B cell (primary cell): ENCODE measurements around the gene HAUS3. TPM values are rescaled to one million over a fixed set of nuclear protein-coding genes. Genes with fewer than 3 reads are reported as not detected.

Source experiments
- ATAC-seq: fragments of 200-7000 bp; cut with Tn5 transposase; one replicate; pipeline ENCODE4 v1.10.0; 2021; ENCODE audit warnings: low read depth, mild to moderate bottlenecking, moderate number of reproducible peaks, moderate library complexity
- CTCF ChIA-PET: fragments of 350-600 bp; sonication (Branson Sonifier 250); formaldehyde crosslinking; loops from one replicate; lab custom pipeline; 2021; ENCODE audit warnings: antibody characterized with exemption, inconsistent platforms; lab: Charles Lee
- POLR2A ChIA-PET: fragments of 350-600 bp; sonication (Branson Sonifier 250); formaldehyde crosslinking; loops from one replicate; lab custom pipeline; 2021; ENCODE audit warnings: antibody characterized with exemption; lab: Charles Lee
- DNase-seq: peaks from one replicate; pipeline ENCODE4 v3.0.0; 2013
- H2AFZ ChIP-seq: 2 replicates; pipeline ENCODE4 v1.6.1; 2012; ENCODE audit warnings: mild to moderate bottlenecking, low read depth, low read length; ENCODE audit not compliant: insufficient read depth, poor library complexity, severe bottlenecking
- H3K27ac ChIP-seq, 2 donors: 1 replicate in 1 of 2; 2 replicates in 1 of 2; pipeline ENCODE4 v1.5.1; 2012 to 2013; ENCODE audit warnings: low read length in 2 of 2, mild to moderate bottlenecking in 2 of 2, moderate library complexity in 1 of 2
- H3K27me3 ChIP-seq, 4 experiments: fragments of 200-600 bp in 1 of 4; sonication (generic) in 1 of 4; replicated peaks in 1 of 4; 1 replicate in 2 of 4; 2 replicates in 2 of 4; pipeline versions ENCODE4 v1.6.1 to v1.7.0; 2013 to 2016; ENCODE audit warnings: low read length in 3 of 4, mild to moderate bottlenecking in 2 of 4, mixed read lengths in 1 of 4, moderate library complexity in 1 of 4; ENCODE audit not compliant: insufficient read depth in 4 of 4, control insufficient read depth in 3 of 4; ENCODE audit errors: control extremely low read depth in 1 of 4
- H3K36me3 ChIP-seq, 2 experiments: replicated peaks in 1 of 2; 1 replicate in 1 of 2; 2 replicates in 1 of 2; pipeline versions ENCODE4 v1.6.1 to v1.7.1; 2013; ENCODE audit warnings: low read length in 1 of 2; ENCODE audit not compliant: insufficient read depth in 2 of 2, control insufficient read depth in 1 of 2; ENCODE audit errors: control extremely low read depth in 1 of 2, extremely low read depth in 1 of 2
- H3K4me1 ChIP-seq, 2 donors: fragments of 200-600 bp in 1 of 2; sonication (generic) in 1 of 2; 1 replicate in 1 of 2; 2 replicates in 1 of 2; pipeline versions ENCODE4 v1.5.1 to v1.6.1; 2013 to 2017; ENCODE audit warnings: low read length in 2 of 2; ENCODE audit not compliant: control insufficient read depth in 2 of 2, insufficient read depth in 2 of 2
- H3K4me2 ChIP-seq: replicated peaks from 2 replicates; pipeline ENCODE3; 2012; ENCODE audit warnings: mild to moderate bottlenecking, low read depth, low read length; ENCODE audit not compliant: poor library complexity, severe bottlenecking
- H3K4me3 ChIP-seq, 5 experiments: fragments of 200-600 bp in 1 of 5; sonication (generic) in 1 of 5; 1 replicate in 3 of 5; 2 replicates in 2 of 5; pipeline versions ENCODE4 v1.5.1 to v1.7.0; 2011 to 2016; ENCODE audit warnings: low read length in 4 of 5, mild to moderate bottlenecking in 4 of 5, low read depth in 2 of 5, control low read depth in 1 of 5, moderate library complexity in 1 of 5; ENCODE audit not compliant: insufficient read depth in 1 of 5; ENCODE audit errors: control extremely low read depth in 1 of 5, extremely low read depth in 1 of 5
- H3K79me2 ChIP-seq: fragments of 200-600 bp; sonication (generic); one replicate; pipeline ENCODE4 v1.6.0; 2016; ENCODE audit warnings: low read length; ENCODE audit not compliant: control insufficient read depth, insufficient read depth
- H3K9ac ChIP-seq: fragments of 200-600 bp; sonication (generic); 2 replicates; pipeline ENCODE4 v1.6.1; 2017; ENCODE audit warnings: mild to moderate bottlenecking, low read length, moderate library complexity
- H3K9me3 ChIP-seq, 3 donors: one replicate each; pipeline versions ENCODE4 v1.6.1 to v1.7.1; 2013; ENCODE audit warnings: low read length in 2 of 3; ENCODE audit not compliant: control insufficient read depth in 2 of 3, insufficient read depth in 1 of 3; ENCODE audit errors: control extremely low read depth in 1 of 3
- H4K20me1 ChIP-seq: 2 replicates; pipeline ENCODE4 v1.6.0; 2012; ENCODE audit warnings: mild to moderate bottlenecking, low read length; ENCODE audit not compliant: insufficient read depth, control insufficient read depth, poor library complexity, severe bottlenecking
- H3K27ac Mint-ChIP-seq: one replicate; pipeline ENCODE4 v1.8.0; 2021; ENCODE audit warnings: mixed read lengths
- H3K27me3 Mint-ChIP-seq: one replicate; pipeline ENCODE4 v1.8.0; 2021; ENCODE audit warnings: mixed read lengths
- H3K4me1 Mint-ChIP-seq: one replicate; pipeline ENCODE4 v1.8.0; 2021; ENCODE audit warnings: mixed read lengths
- H3K4me3 Mint-ChIP-seq: one replicate; pipeline ENCODE4 v1.8.0; 2021; ENCODE audit warnings: mixed read lengths
- H3K9me3 Mint-ChIP-seq: one replicate; pipeline ENCODE4 v1.8.0; 2022; ENCODE audit warnings: mixed read lengths; ENCODE audit not compliant: insufficient read depth
- EZH2 ChIP-seq: IDR thresholded peaks from 2 replicates; pipeline ENCODE4 v1.6.1; 2012; ENCODE audit warnings: borderline replicate concordance, low read depth, mild to moderate bottlenecking, moderate library complexity, low read length; ENCODE audit not compliant: insufficient read depth, poor library complexity, severe bottlenecking
- WGBS: methylation state at CpG from one replicate; pipeline ENCODE4 v1.1.5; 2013; ENCODE audit warnings: missing lambda C conversion rate; ENCODE audit not compliant: insufficient coverage; 5-methylcytosine and 5-hydroxymethylcytosine counted together
- intact Hi-C: fragments of 100-400 bp; cut with micrococcal nuclease; formaldehyde crosslinking; loops from one replicate; pipeline ENCODE4 v1.10.0; 2022
- polyA plus RNA-seq: library from polyadenylated mRNA; depleted of rRNA; stranded (reverse); fragments of >200 nt; gene quantifications from 2 replicates; pipeline ENCODE4 v1.2.3, GENCODE V29; 2012
- total RNA-seq, 2 donors: library from RNA; stranded (reverse); fragments of 120-200 nt in 1 of 2; gene quantifications; 1 replicate in 1 of 2; 2 replicates in 1 of 2; pipeline versions ENCODE4 v1.2.3 to v1.2.4, GENCODE V29; 2013 to 2022
- TF ChIP-seq, protein P1 (sequence below): fragments of 200-600 bp; IDR thresholded peaks from one replicate; pipeline ENCODE4 v1.8.0; 2022; ENCODE audit warnings: antibody characterized with exemption, mild to moderate bottlenecking

The HAUS3 gene
- total and polyA plus RNA-seq, 2 donors (not counting 1 experiment from before 2014, with no cell fraction given), result 8.2 to 26.5 TPM

DNA sequence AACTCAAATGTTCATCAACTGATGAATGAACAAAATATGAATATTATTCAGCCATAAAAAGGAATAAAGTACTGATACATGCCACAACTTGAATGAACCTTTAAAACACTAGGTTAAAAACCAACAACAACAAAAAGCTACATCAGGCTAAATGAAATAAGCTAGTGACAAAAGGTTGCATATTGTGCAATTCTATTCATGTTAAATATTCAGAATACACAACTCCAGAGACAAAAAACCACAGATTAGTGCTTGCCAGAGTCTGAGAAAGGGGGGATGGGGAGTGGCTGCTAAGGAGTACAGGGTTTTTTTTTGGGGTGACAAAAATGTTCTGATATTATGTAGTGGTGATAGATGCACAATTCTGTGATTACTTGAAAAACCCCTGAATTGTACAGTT, 58.5 kb downstream of the HAUS3 start:
- Histone ChIP-seq H3K4me2 (no peak overlapping the region), H3K4me1 (no peaks in the 10 kb centered on the region), H3K9ac (no peak overlapping the region), H3K36me3 (no peaks in the 10 kb centered on the region), H3K9me3 (peaks cover 2 to 27% (median 22%) of the 10 kb centered on the region in 3 donors), H3K27ac (no peak overlapping the region), H2AFZ (no peak overlapping the region), H4K20me1 (no peaks in the 10 kb centered on the region), H3K79me2 (no peaks in the 10 kb centered on the region), H3K27me3 (peaks cover 0 to 2% (median 0%) of the 10 kb centered on the region in 4 experiments), H3K4me3 (no peak overlapping the region)
- Mint-ChIP-seq H3K27ac (no peak overlapping the region), H3K9me3 (peaks cover 3% of the 10 kb centered on the region), H3K27me3 (no peaks in the 10 kb centered on the region), H3K4me3 (no peak overlapping the region), H3K4me1 (no peaks in the 10 kb centered on the region)
- intact Hi-C loops, result no loop called here
- no peak for TF ChIP-seq EZH2
- TF ChIP-seq, protein P1, sequence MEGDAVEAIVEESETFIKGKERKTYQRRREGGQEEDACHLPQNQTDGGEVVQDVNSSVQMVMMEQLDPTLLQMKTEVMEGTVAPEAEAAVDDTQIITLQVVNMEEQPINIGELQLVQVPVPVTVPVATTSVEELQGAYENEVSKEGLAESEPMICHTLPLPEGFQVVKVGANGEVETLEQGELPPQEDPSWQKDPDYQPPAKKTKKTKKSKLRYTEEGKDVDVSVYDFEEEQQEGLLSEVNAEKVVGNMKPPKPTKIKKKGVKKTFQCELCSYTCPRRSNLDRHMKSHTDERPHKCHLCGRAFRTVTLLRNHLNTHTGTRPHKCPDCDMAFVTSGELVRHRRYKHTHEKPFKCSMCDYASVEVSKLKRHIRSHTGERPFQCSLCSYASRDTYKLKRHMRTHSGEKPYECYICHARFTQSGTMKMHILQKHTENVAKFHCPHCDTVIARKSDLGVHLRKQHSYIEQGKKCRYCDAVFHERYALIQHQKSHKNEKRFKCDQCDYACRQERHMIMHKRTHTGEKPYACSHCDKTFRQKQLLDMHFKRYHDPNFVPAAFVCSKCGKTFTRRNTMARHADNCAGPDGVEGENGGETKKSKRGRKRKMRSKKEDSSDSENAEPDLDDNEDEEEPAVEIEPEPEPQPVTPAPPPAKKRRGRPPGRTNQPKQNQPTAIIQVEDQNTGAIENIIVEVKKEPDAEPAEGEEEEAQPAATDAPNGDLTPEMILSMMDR, result no peak
- ChIA-PET POLR2A (no interaction called here), CTCF (no interaction called here)
- ATAC-seq (no peak), DNase-seq (no peak)

DNA sequence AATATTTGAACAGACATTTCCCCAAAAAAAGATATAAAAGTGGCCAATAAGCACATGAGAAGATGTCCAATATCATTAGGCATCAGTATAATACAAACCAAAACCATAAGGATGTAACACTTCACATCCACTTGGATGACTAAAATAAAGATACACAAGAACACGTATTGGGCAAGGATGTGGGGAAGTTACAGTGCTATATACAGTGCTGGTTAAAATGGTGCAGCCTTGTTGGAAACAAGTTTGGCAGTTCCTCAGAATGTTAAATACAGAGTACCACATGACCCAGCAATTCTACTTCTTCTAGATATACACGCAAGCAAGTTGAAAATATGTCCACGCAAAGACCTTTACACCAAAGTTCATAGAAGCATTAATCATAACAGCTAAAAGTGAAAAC, 58.9 kb downstream of the HAUS3 start:
- ChIA-PET POLR2A (no interaction called here), CTCF (no interaction called here)
- no peak overlapping the region for H3K27ac ChIP-seq
- H3K27me3 Mint-ChIP-seq, result no peaks in the 10 kb centered on the region
- H4K20me1 ChIP-seq, result no peaks in the 10 kb centered on the region
- TF ChIP-seq, protein P1, result no peak
- no peak for TF ChIP-seq EZH2
- no peak overlapping the region for H3K4me3 ChIP-seq
- no peak for DNase-seq
- no peak overlapping the region for H3K9ac ChIP-seq
- no peaks in the 10 kb centered on the region for H3K4me1 ChIP-seq
- WGBS, result no CpG with 5 or more reads among the region's 3 CpGs
- H2AFZ ChIP-seq, result no peak overlapping the region
- H3K79me2 ChIP-seq, result no peaks in the 10 kb centered on the region
- no peak overlapping the region for H3K27ac Mint-ChIP-seq
- no peaks in the 10 kb centered on the region for H3K36me3 ChIP-seq
- no peak for ATAC-seq
- H3K9me3 ChIP-seq, result peaks cover 2 to 23% (median 22%) of the 10 kb centered on the region in 3 donors
- H3K4me3 Mint-ChIP-seq, result no peak overlapping the region
- intact Hi-C loops, result no loop called here
- H3K27me3 ChIP-seq, result peaks cover 0 to 2% (median 0%) of the 10 kb centered on the region in 4 experiments
- H3K9me3 Mint-ChIP-seq, result peaks cover 3% of the 10 kb centered on the region
- no peaks in the 10 kb centered on the region for H3K4me1 Mint-ChIP-seq
- no peak overlapping the region for H3K4me2 ChIP-seq
